HG03354 (cell line): ENCODE data around the gene ANKRD2.

Experiments
- ATAC-seq: cut with Tn5 transposase; IDR thresholded peaks from one replicate; pipeline ENCODE4 v1.9.1; 2021; ENCODE audit warnings: mild to moderate bottlenecking; ENCODE audit not compliant: unreplicated experiment, poor library complexity, severe bottlenecking

The ANKRD2 gene

DNA sequence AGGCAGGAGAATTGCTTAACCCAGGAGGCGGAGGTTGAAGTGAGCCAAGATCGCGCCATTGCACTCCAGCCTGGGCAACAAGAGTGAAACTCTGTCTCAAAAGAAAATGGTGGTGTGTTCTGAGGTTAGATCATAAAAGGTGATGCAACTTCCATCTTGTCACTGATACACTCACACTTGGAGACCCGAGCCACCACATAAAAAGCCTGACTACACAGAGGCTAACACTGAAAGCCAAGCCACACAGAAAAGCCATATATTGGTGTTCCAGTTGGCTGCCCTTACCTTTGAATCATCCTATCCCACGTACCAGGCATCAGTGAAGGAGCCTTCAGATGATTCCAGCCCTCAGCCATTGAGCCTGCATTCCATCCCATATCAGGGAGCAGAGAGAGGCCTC lies 56.7 kb downstream of the ANKRD2 start:
- ATAC-seq: no peak

DNA sequence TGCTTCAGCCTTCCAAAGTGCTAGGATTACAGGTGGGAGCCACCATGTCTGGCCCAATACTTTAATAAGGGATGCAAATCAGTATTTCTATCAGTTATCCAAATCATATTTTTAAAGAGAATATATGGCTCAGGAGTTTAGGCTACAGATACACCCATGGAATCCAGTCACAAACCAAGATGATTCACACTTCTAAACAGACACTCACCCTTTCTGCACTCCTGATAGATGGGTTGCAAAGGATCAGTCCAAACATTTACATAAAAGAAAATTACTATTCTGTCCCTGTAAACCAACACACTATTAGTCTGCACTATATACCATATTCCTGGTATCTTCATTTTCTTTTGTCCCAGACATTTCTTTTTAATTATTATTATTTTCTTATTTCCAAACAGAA lies 58.5 kb downstream of the ANKRD2 start:
- ATAC-seq: no peak

DNA sequence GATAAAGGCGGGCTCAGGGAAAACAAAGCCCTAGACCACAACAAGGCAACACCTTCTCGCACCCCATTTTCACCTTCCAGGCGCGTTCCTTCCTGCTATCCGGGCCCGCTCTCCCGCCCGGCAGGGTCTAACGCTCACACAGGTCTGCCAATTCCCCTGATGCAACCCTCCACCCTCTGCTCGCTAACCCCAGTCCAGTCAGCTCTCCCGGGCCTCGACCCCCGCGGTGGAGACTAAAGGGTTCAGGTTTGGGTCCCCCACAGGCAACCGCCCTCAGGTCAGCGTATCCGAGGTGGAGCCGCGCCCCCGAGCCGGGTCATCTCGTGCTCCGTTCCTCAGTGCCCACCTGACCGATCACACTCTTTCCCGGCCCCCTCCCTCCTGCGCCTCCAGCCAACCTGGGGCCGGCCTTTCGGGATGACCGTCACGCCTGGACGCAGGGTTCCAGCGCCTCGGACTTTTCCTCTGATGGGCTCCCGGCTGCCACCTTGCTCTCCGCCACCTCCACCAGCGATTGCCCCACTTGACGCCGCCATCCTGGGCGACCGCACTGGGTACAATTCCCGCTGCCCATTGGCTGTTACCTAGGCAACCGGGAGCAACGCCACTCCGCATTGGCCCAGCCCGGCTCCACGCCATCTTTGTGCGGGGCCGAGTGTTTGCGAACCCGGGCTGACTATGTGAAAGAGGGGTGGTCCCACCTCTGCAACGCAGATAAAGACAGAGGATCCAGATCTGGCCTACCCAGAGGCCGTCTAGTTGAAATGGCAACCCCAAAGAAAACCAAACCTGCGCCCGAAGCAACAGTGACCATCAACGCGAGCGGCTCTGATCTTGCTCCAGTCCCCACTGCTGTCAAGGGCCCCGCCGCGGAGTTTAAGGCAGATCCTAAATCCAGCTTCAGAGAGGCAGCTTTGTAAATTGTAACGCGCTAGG lies 60.6 kb downstream of the ANKRD2 start, which contains the start of gene MORN4:
Gene MORN4 (minus strand): TSS at position 552 of the 936 bp plus-strand sequence. CDS start 13,847 bp downstream, outside the sequence.
- ATAC-seq: peak; percentile 99
